Hepatocyte (in vitro differentiated cells): ENCODE results near the gene ZGPAT.

Source experiments
- EZH2 ChIP-seq: fragments of 200-600 bp; sonication (generic); IDR thresholded peaks from 2 replicates; pipeline ENCODE4 v1.6.1; 2016; ENCODE audit warnings: antibody characterized with exemption, mild to moderate bottlenecking, borderline replicate concordance
- EZH2phosphoT487 ChIP-seq: fragments of 200-600 bp; sonication (generic); IDR thresholded peaks from one replicate; pipeline ENCODE4 v1.6.1; 2018; ENCODE audit warnings: antibody characterized with exemption, mild to moderate bottlenecking, low read depth, moderate library complexity; ENCODE audit not compliant: unreplicated experiment, severe bottlenecking
- TF ChIP-seq, protein P1 (sequence below): fragments of 200-600 bp; sonication (generic); IDR thresholded peaks from 2 replicates; pipeline ENCODE4 v1.5.1; 2016; ENCODE audit warnings: antibody characterized with exemption, mild to moderate bottlenecking; ENCODE audit not compliant: poor library complexity

- TF ChIP-seq, protein P1, sequence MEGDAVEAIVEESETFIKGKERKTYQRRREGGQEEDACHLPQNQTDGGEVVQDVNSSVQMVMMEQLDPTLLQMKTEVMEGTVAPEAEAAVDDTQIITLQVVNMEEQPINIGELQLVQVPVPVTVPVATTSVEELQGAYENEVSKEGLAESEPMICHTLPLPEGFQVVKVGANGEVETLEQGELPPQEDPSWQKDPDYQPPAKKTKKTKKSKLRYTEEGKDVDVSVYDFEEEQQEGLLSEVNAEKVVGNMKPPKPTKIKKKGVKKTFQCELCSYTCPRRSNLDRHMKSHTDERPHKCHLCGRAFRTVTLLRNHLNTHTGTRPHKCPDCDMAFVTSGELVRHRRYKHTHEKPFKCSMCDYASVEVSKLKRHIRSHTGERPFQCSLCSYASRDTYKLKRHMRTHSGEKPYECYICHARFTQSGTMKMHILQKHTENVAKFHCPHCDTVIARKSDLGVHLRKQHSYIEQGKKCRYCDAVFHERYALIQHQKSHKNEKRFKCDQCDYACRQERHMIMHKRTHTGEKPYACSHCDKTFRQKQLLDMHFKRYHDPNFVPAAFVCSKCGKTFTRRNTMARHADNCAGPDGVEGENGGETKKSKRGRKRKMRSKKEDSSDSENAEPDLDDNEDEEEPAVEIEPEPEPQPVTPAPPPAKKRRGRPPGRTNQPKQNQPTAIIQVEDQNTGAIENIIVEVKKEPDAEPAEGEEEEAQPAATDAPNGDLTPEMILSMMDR = no peak
- TF ChIP-seq EZH2 = no peak
- TF ChIP-seq EZH2phosphoT487 = no peak
Measured at GRCh38 chr20:63678071-63678470, 29.8 kb upstream of the ZGPAT start.
